ENCODE results near the gene SIGLEC9. TPM values are rescaled to one million over a fixed set of nuclear protein-coding genes. Genes with fewer than 3 reads are reported as not detected.
"Not testable (repeated sequence)": the region's sequence is repeated elsewhere in the genome, so short reads cannot be mapped to it uniquely, and the experiment has no call there.

The SIGLEC9 gene
- total and polyA plus RNA-seq, 10 of the 15 experiments (the other 5 are each of a cell fraction or from before 2014, with no cell fraction given): 0.10 TPM; not detected in 9

GRCh38 chr19:51142809-51143475, 18.2 kb downstream of the SIGLEC9 start:
- POLR2A ChIA-PET; in situ Hi-C loops (cut with MboI); DNase-seq (ENCODE audit: low read depth, low spot score); H3K27me3 ChIP-seq (replicated peaks in 1 of 2; ENCODE audit: control insufficient read depth in 2 of 2, insufficient read depth in 2 of 2, low read length in 1 of 2); BruUV-seq (replicated peaks); RAD21 ChIA-PET (ENCODE audit: unreplicated experiment); SMC1A ChIA-PET (ENCODE audit: uncharacterized antibody, unreplicated experiment); ATAC-seq; H3K9me3 ChIP-seq (replicated peaks; ENCODE audit: control insufficient read depth, insufficient read depth, low read length); H3K9ac ChIP-seq (ENCODE audit: control insufficient read depth, insufficient read depth, low read length); H3K79me2 ChIP-seq (ENCODE audit: control insufficient read depth, insufficient read depth, low read length); H3K36me3 ChIP-seq (ENCODE audit: control insufficient read depth in 2 of 2, insufficient read depth in 2 of 2, low read length in 1 of 2); intact Hi-C loops (cut with micrococcal nuclease; ENCODE audit: unreplicated experiment); H3K4me1 ChIP-seq (ENCODE audit: control insufficient read depth, insufficient read depth, low read length); FAIRE-seq; H2AFZ ChIP-seq (ENCODE audit: control insufficient read depth, low read depth, low read length); H3K4me2 ChIP-seq (ENCODE audit: control insufficient read depth, insufficient read depth); H4K20me1 ChIP-seq (ENCODE audit: control insufficient read depth, insufficient read depth); H3K27ac ChIP-seq (ENCODE audit: control insufficient read depth, insufficient read depth); H3K4me3 ChIP-seq: not testable (repeated sequence)
- CTCF ChIA-PET: interaction anchor here (1.0 kb wide), 1 partner anchor 16 kb away, joined by 3 read pairs; no protein-coding TSS in a partner anchor
- 10% methylated on average over 11 of the region's 15 CpGs for WGBS (ENCODE audit: insufficient coverage, insufficient replicate concordance, low lambda C conversion rate, missing lambda C conversion rate)

- intact Hi-C loops (cut with micrococcal nuclease; ENCODE audit: unreplicated experiment) (no loop called here), in situ Hi-C loops (cut with MboI) (no loop called here)
- no peak overlapping the region for H3K9ac ChIP-seq (ENCODE audit: control insufficient read depth, insufficient read depth, low read length)
- no peaks in the 10 kb centered on the region for H3K4me1 ChIP-seq (ENCODE audit: control insufficient read depth, insufficient read depth, low read length)
- H3K27me3 ChIP-seq (replicated peaks in 1 of 2; ENCODE audit: control insufficient read depth in 2 of 2, insufficient read depth in 2 of 2, low read length in 1 of 2): no peaks in the 10 kb centered on the region; a peak in 1 of 4 replicates
- ChIA-PET RAD21 (ENCODE audit: unreplicated experiment) (no interaction called here), CTCF (no interaction called here), SMC1A (ENCODE audit: uncharacterized antibody, unreplicated experiment) (no interaction called here), POLR2A (no interaction called here)
- no peaks in the 10 kb centered on the region for H3K9me3 ChIP-seq (replicated peaks; ENCODE audit: control insufficient read depth, insufficient read depth, low read length)
- H3K36me3 ChIP-seq (ENCODE audit: control insufficient read depth in 2 of 2, insufficient read depth in 2 of 2, low read length in 1 of 2): no peaks in the 10 kb centered on the region
- ATAC-seq (no peak), DNase-seq (ENCODE audit: low read depth, low spot score) (no peak), FAIRE-seq (no peak)
- H3K4me2 ChIP-seq (ENCODE audit: control insufficient read depth, insufficient read depth): no peak overlapping the region
- no peak overlapping the region for H2AFZ ChIP-seq (ENCODE audit: control insufficient read depth, low read depth, low read length)
- no peaks in the 10 kb centered on the region for H4K20me1 ChIP-seq (ENCODE audit: control insufficient read depth, insufficient read depth)
- H3K27ac ChIP-seq (ENCODE audit: control insufficient read depth, insufficient read depth): no peak overlapping the region
- no peak overlapping the region for H3K4me3 ChIP-seq
- BruUV-seq (replicated peaks): no TSS peak
- H3K79me2 ChIP-seq (ENCODE audit: control insufficient read depth, insufficient read depth, low read length): no peaks in the 10 kb centered on the region
- WGBS (ENCODE audit: insufficient coverage, insufficient replicate concordance, low lambda C conversion rate, missing lambda C conversion rate): 5% methylated on average over 5 of the region's 5 CpGs
- TF ChIP-seq ZNF687 (IDR thresholded peaks at IDR 0.05): no peak
- no peak for TF ChIP-seq IRF4 (IDR thresholded peaks at IDR 0.05; ENCODE audit: low read depth, low read length)
- TF ChIP-seq TAF1 (IDR thresholded peaks at IDR 0.05; ENCODE audit: borderline replicate concordance, low read depth, low read length): no peak
- TF ChIP-seq SREBF1 (IDR thresholded peaks at IDR 0.05; ENCODE audit: low read length): no peak
- TF ChIP-seq SKIL (IDR thresholded peaks at IDR 0.05; ENCODE audit: low read depth, poor library complexity, severe bottlenecking): no peak
- TF ChIP-seq PML (IDR thresholded peaks at IDR 0.05; ENCODE audit: low read length): no peak
- no peak for TF ChIP-seq ELK1 (IDR thresholded peaks at IDR 0.05; ENCODE audit: low read depth, low read length)
- TF ChIP-seq NR2C1 (IDR thresholded peaks at IDR 0.05): no peak
Observed at GRCh38 chr19:51143486-51143885, 18.8 kb downstream of the SIGLEC9 start.
